ENCODE data around the gene ACSL3. TPM values are rescaled to one million over a fixed set of nuclear protein-coding genes. Genes with fewer than 3 reads are reported as not detected.

The ACSL3 gene
- polyA plus RNA-seq, 1 donor from 2014 or later = 119 TPM

DNA sequence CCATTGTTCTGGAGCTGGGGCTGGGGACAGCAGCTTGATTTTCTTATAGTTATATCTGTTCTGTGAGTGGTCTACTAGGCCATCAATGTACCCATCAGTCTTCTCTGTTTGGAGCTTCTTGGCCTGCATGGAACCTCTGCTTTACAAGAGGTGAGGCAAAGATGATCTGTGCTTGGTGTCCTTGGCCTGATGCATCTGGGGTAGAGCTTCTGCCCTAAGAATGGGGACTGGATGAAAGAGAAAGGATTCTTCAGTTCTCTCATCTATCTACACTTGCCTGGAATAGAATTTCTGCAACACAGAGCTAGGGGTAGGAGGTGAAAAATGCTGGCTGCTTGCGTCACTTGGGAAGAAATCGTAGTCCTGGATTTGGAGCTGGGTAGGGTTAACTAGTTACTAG is 46.2 kb downstream of the ACSL3 start:
- Histone ChIP-seq H3F3A (ENCODE audit: insufficient read depth, low read length, poor library complexity, severe bottlenecking) (no peaks in the 10 kb centered on the region), H3K9me2 (ENCODE audit: insufficient read depth, low read length) (no peaks in the 10 kb centered on the region), H3K27ac (ENCODE audit: low read length) (no peak overlapping the region), H4K20me1 (ENCODE audit: insufficient read depth) (no peaks in the 10 kb centered on the region), H3K9me3 (ENCODE audit: low read length) (no peaks in the 10 kb centered on the region), H3K79me2 (replicated peaks; ENCODE audit: insufficient read depth, low read length) (peaks cover 30% of the 10 kb centered on the region), H3K27me3 (ENCODE audit: insufficient read depth, low read depth, low read length) (no peaks in the 10 kb centered on the region), H3K4me2 (ENCODE audit: low read length) (no peak overlapping the region), H2AFZ (ENCODE audit: low read depth, low read length) (no peak overlapping the region), H3K36me3 (ENCODE audit: insufficient read depth, low read length) (no peaks in the 10 kb centered on the region), H3K4me3 (ENCODE audit: low read length) (no peak overlapping the region), H3K9ac (ENCODE audit: low read length) (no peak overlapping the region)
- TF ChIP-seq MXI1 (conservative IDR thresholded peaks at IDR 0.05; ENCODE audit: poor library complexity, severe bottlenecking) (no peak), RAD21 (conservative IDR thresholded peaks at IDR 0.05) (no peak), SMC3 (conservative IDR thresholded peaks at IDR 0.05; ENCODE audit: poor library complexity) (no peak), TAF1 (IDR thresholded peaks at IDR 0.05; ENCODE audit: low read depth) (no peak), EZH2 (IDR thresholded peaks at IDR 0.05; ENCODE audit: borderline replicate concordance, insufficient read depth, low read length, poor library complexity, severe bottlenecking) (no peak), POLR2AphosphoS5 (IDR thresholded peaks at IDR 0.05) (no peak), EP300 (conservative IDR thresholded peaks at IDR 0.05; ENCODE audit: poor library complexity, severe bottlenecking) (no peak)
- TF ChIP-seq, protein P1, sequence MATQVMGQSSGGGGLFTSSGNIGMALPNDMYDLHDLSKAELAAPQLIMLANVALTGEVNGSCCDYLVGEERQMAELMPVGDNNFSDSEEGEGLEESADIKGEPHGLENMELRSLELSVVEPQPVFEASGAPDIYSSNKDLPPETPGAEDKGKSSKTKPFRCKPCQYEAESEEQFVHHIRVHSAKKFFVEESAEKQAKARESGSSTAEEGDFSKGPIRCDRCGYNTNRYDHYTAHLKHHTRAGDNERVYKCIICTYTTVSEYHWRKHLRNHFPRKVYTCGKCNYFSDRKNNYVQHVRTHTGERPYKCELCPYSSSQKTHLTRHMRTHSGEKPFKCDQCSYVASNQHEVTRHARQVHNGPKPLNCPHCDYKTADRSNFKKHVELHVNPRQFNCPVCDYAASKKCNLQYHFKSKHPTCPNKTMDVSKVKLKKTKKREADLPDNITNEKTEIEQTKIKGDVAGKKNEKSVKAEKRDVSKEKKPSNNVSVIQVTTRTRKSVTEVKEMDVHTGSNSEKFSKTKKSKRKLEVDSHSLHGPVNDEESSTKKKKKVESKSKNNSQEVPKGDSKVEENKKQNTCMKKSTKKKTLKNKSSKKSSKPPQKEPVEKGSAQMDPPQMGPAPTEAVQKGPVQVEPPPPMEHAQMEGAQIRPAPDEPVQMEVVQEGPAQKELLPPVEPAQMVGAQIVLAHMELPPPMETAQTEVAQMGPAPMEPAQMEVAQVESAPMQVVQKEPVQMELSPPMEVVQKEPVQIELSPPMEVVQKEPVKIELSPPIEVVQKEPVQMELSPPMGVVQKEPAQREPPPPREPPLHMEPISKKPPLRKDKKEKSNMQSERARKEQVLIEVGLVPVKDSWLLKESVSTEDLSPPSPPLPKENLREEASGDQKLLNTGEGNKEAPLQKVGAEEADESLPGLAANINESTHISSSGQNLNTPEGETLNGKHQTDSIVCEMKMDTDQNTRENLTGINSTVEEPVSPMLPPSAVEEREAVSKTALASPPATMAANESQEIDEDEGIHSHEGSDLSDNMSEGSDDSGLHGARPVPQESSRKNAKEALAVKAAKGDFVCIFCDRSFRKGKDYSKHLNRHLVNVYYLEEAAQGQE (IDR thresholded peaks at IDR 0.05; ENCODE audit: borderline replicate concordance) = no peak
- TF ChIP-seq, protein P2, sequence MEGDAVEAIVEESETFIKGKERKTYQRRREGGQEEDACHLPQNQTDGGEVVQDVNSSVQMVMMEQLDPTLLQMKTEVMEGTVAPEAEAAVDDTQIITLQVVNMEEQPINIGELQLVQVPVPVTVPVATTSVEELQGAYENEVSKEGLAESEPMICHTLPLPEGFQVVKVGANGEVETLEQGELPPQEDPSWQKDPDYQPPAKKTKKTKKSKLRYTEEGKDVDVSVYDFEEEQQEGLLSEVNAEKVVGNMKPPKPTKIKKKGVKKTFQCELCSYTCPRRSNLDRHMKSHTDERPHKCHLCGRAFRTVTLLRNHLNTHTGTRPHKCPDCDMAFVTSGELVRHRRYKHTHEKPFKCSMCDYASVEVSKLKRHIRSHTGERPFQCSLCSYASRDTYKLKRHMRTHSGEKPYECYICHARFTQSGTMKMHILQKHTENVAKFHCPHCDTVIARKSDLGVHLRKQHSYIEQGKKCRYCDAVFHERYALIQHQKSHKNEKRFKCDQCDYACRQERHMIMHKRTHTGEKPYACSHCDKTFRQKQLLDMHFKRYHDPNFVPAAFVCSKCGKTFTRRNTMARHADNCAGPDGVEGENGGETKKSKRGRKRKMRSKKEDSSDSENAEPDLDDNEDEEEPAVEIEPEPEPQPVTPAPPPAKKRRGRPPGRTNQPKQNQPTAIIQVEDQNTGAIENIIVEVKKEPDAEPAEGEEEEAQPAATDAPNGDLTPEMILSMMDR (IDR thresholded peaks at IDR 0.05; ENCODE audit: poor library complexity, severe bottlenecking) = no peak

DNA sequence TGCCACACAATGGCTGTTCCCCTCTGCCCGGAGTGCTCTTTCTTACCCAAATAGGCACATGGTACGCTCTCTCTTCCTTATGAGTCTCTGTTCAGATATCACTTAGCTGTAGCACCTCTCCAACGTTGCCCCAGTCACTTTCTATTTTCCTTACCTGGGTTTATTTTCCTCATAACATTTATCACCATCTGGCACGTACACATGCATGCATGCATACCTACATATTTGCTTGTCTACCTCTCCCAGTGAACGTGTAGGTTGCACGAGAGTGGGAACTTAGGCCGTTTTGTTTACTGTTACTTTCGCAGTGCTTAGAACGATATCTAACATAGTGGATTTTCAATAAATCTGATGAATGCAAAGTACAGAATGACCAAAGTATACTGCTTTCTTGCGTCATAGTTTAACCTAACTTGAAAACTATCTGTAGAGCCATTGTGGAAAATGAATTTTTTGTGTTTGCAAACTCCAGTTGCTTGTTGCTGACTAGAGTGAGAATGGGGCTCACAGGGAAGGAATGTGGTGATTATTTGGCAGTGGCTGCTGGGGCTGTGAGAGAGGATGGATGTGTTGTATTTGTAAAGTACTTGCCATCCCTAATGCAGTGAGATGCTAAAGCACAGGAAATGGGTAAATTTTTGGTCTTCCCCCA is 47.1 kb downstream of the ACSL3 start:
- Histone ChIP-seq H3K27ac (ENCODE audit: low read length) (no peak overlapping the region), H2AFZ (ENCODE audit: low read depth, low read length) (no peak overlapping the region), H4K20me1 (ENCODE audit: insufficient read depth) (no peaks in the 10 kb centered on the region), H3K4me3 (ENCODE audit: low read length) (no peak overlapping the region), H3K9me3 (ENCODE audit: low read length) (no peaks in the 10 kb centered on the region), H3K9me2 (ENCODE audit: insufficient read depth, low read length) (no peaks in the 10 kb centered on the region), H3K79me2 (replicated peaks; ENCODE audit: insufficient read depth, low read length) (peaks cover 30% of the 10 kb centered on the region), H3K9ac (ENCODE audit: low read length) (no peak overlapping the region), H3K4me2 (ENCODE audit: low read length) (no peak overlapping the region), H3K27me3 (ENCODE audit: insufficient read depth, low read depth, low read length) (no peaks in the 10 kb centered on the region), H3K36me3 (ENCODE audit: insufficient read depth, low read length) (no peaks in the 10 kb centered on the region), H3F3A (ENCODE audit: insufficient read depth, low read length, poor library complexity, severe bottlenecking) (no peaks in the 10 kb centered on the region)
- TF ChIP-seq, protein P1 (IDR thresholded peaks at IDR 0.05; ENCODE audit: borderline replicate concordance) = no peak
- no peak for TF ChIP-seq RAD21 (conservative IDR thresholded peaks at IDR 0.05)
- no peak for TF ChIP-seq EP300 (conservative IDR thresholded peaks at IDR 0.05; ENCODE audit: poor library complexity, severe bottlenecking)
- TF ChIP-seq EZH2 (IDR thresholded peaks at IDR 0.05; ENCODE audit: borderline replicate concordance, insufficient read depth, low read length, poor library complexity, severe bottlenecking) = no peak
- no peak for TF ChIP-seq SMC3 (conservative IDR thresholded peaks at IDR 0.05; ENCODE audit: poor library complexity)
- no peak for TF ChIP-seq MXI1 (conservative IDR thresholded peaks at IDR 0.05; ENCODE audit: poor library complexity, severe bottlenecking)
- no peak for TF ChIP-seq TAF1 (IDR thresholded peaks at IDR 0.05; ENCODE audit: low read depth)
- TF ChIP-seq, protein P2 (IDR thresholded peaks at IDR 0.05; ENCODE audit: poor library complexity, severe bottlenecking) = no peak
- no peak for TF ChIP-seq POLR2AphosphoS5 (IDR thresholded peaks at IDR 0.05)

Data from neural cell (in vitro differentiated cells).